Adrenal gland (tissue), 12 donors: ENCODE results near the gene ANKRD45. TPM values are rescaled to one million over a fixed set of nuclear protein-coding genes. Genes with fewer than 3 reads are reported as not detected.

Experiments
- DNase-seq, 7 donors: peaks; one replicate each; pipeline ENCODE4 v3.0.0-alpha.2; 2019 to 2020
- H3K27ac ChIP-seq, 5 donors: fragments of 200-600 bp; sonication (generic) in 4 of 5; 1 replicate in 3 of 5; 2 replicates in 2 of 5; pipeline versions ENCODE4 v1.5.1 to v1.8.0; 2016 to 2020; ENCODE audit warnings: mild to moderate bottlenecking in 1 of 5
- H3K27me3 ChIP-seq: fragments of 200-600 bp; 2 replicates; pipeline ENCODE4 v1.8.0; 2021
- H3K36me3 ChIP-seq, 2 donors: fragments of 200-600 bp; replicated peaks in 1 of 2; 1 replicate in 1 of 2; 2 replicates in 1 of 2; pipeline versions ENCODE4 v1.5.1 to v1.8.0; 2018 to 2022
- H3K4me1 ChIP-seq, 2 donors: fragments of 200-600 bp; replicated peaks in 1 of 2; 1 replicate in 1 of 2; 2 replicates in 1 of 2; pipeline versions ENCODE4 v1.5.1 to v1.8.0; 2018 to 2021
- H3K4me3 ChIP-seq, 4 donors: fragments of 200-600 bp; sonication (generic) in 3 of 4; one replicate each; pipeline ENCODE4 v1.5.1; 2016 to 2018
- H3K9me3 ChIP-seq, 3 donors: fragments of 200-600 bp; sonication (generic) in 1 of 3; replicated peaks in 1 of 3; 1 replicate in 2 of 3; 2 replicates in 1 of 3; pipeline versions ENCODE4 v1.5.1 to v1.8.0; 2016 to 2021
- CTCF ChIP-seq, 6 experiments: fragments of 450-650 bp in 4 of 6; fragments of 200-600 bp in 2 of 6; sonication (generic) in 1 of 6; IDR thresholded peaks; 1 replicate in 5 of 6; 2 replicates in 1 of 6; pipeline versions ENCODE4 v1.5.1 to v1.8.0; 2016 to 2021; ENCODE audit warnings: antibody characterized with exemption in 6 of 6, mild to moderate bottlenecking in 2 of 6, moderate library complexity in 1 of 6
- POLR2A ChIP-seq, 2 donors: fragments of 450-650 bp; IDR thresholded peaks; one replicate each; pipeline ENCODE4 v1.6.1; 2017; ENCODE audit warnings: antibody characterized with exemption in 2 of 2, mild to moderate bottlenecking in 2 of 2, moderate library complexity in 1 of 2
- WGBS, 4 donors: extraction: QIAGEN DNeasy Blood & Tissue Kit in 2 of 4; methylation state at CpG; one replicate each; pipeline versions ENCODE4 v1.1.5 to v1.1.7; 2013 to 2017; 5-methylcytosine and 5-hydroxymethylcytosine counted together
- intact Hi-C, 2 donors: fragments of 100-400 bp; cut with DNase I; formaldehyde crosslinking; loops; one replicate each; pipeline versions ENCODE4 v1.14.1 to v1.15.0; 2022 to 2023
- polyA plus RNA-seq, 3 donors: library from polyadenylated mRNA; stranded (reverse); fragments of 200-250 nt in 2 of 3; fragments of 350-450 nt in 1 of 3; fragmentation: Illumina TruSeq in 1 of 3; extraction: RNeasy Lipid Tissue Mini Kit (QIAGEN cat#74804) in 1 of 3; gene quantifications; one replicate each; pipeline ENCODE4 v1.2.3, GENCODE V29; 2013 to 2014
- total RNA-seq, 9 donors: library from RNA; depleted of rRNA in 4 of 9; stranded (reverse); fragments of >200 nt in 4 of 9; fragments of 120-200 nt in 1 of 9; fragmentation: NEBNext Ultra II Directional in 1 of 9; extraction: Animal tissue kit (Norgen Biotek cat#: 25700) in 1 of 9; gene quantifications; one replicate each; pipeline versions ENCODE4 v1.1.0 to v1.2.4, GENCODE V29; 2013 to 2023
- donor health status: healthy with polysubstance abuse.
- donor health status: Bipolar disorder and iron deficiency.
- donor health status: DM: yes; HTN: yes; CAD: no.
- donor health status: DM: no; HTN: no; CAD: no.
- donor health status: DM: no; HTN: no; CAD: no.
- donor health status: DM: yes; HTN: yes; CAD: no.

Gene ANKRD45
- total and polyA plus RNA-seq, 12 donors: 0.41 to 2.3 (median 0.76) TPM; not detected in 2

- H3K36me3 ChIP-seq: no peaks in the 10 kb centered on the region
- H3K27ac ChIP-seq: no peak overlapping the region
- H3K9me3 ChIP-seq: no peaks in the 10 kb centered on the region
- TF ChIP-seq CTCF (IDR thresholded peaks at IDR 0.05) (no peak), POLR2A (IDR thresholded peaks at IDR 0.05) (no peak)
- intact Hi-C loops: no loop called here
- H3K4me3 ChIP-seq: no peak overlapping the region
- H3K27me3 ChIP-seq: peaks cover 4% of the 10 kb centered on the region
- no peak for DNase-seq
- peaks cover 0 to 7% of the 10 kb centered on the region in 2 donors for H3K4me1 ChIP-seq
- WGBS, 4 donors: 91 to 98% (median 94%) methylated on average over 3 of the region's 3 CpGs
Observed at GRCh38 chr1:173666646-173667045, 3.0 kb downstream of the ANKRD45 start.

GRCh38 chr1:173663159-173663558, 6.5 kb downstream of the ANKRD45 start:
- H3K9me3 ChIP-seq: no peaks in the 10 kb centered on the region
- no peak overlapping the region for H3K4me3 ChIP-seq
- no peaks in the 10 kb centered on the region for H3K27me3 ChIP-seq
- TF ChIP-seq POLR2A (IDR thresholded peaks at IDR 0.05) (no peak), CTCF (IDR thresholded peaks at IDR 0.05) (no peak)
- no peak for DNase-seq
- intact Hi-C loops: no loop called here
- no peak overlapping the region for H3K27ac ChIP-seq
- no peaks in the 10 kb centered on the region for H3K36me3 ChIP-seq
- 82 to 96% (median 83%) methylated on average over 3 of the region's 3 CpGs for WGBS, 4 donors
- H3K4me1 ChIP-seq: no peaks in the 10 kb centered on the region

GRCh38 chr1:173661763-173662162, 7.9 kb downstream of the ANKRD45 start:
- DNase-seq: no peak
- H3K4me1 ChIP-seq: no peaks in the 10 kb centered on the region
- no peaks in the 10 kb centered on the region for H3K36me3 ChIP-seq
- no peaks in the 10 kb centered on the region for H3K27me3 ChIP-seq
- no peak overlapping the region for H3K4me3 ChIP-seq
- 24 to 59% (median 35%) methylated on average over 1 of the region's 1 CpG for WGBS, 4 donors
- H3K9me3 ChIP-seq: no peaks in the 10 kb centered on the region
- no peak overlapping the region for H3K27ac ChIP-seq
- intact Hi-C loops: no loop called here
- TF ChIP-seq CTCF (IDR thresholded peaks at IDR 0.05) (no peak), POLR2A (IDR thresholded peaks at IDR 0.05) (no peak)

GRCh38 chr1:173661271-173661670, 8.4 kb downstream of the ANKRD45 start:
- no peaks in the 10 kb centered on the region for H3K9me3 ChIP-seq
- no peak for DNase-seq
- TF ChIP-seq POLR2A (IDR thresholded peaks at IDR 0.05) (no peak), CTCF (IDR thresholded peaks at IDR 0.05) (no peak)

More at GRCh38 chr1:173661271-173661670, 8.4 kb downstream of the ANKRD45 start:
- Histone ChIP-seq H3K4me3 (no peak overlapping the region), H3K27me3 (no peaks in the 10 kb centered on the region), H3K36me3 (no peaks in the 10 kb centered on the region), H3K4me1 (no peaks in the 10 kb centered on the region), H3K27ac (no peak overlapping the region)
- intact Hi-C loops: no loop called here
- WGBS, 4 donors: 95 to 100% (median 96%) methylated on average over 1 of the region's 1 CpG
